Measurements from ENCODE around the gene PLGRKT.
"Not testable (repeated sequence)": the region's sequence is repeated elsewhere in the genome, so short reads cannot be mapped to it uniquely, and the experiment has no call there.

Gene PLGRKT

GRCh38 chr9:5375790-5376477, 61.8 kb downstream of the PLGRKT start:
- DNase-seq (ENCODE audit: low read depth), result no peak

- no peak for DNase-seq (ENCODE audit: low read depth)
Observed at GRCh38 chr9:5375091-5375490, 62.6 kb downstream of the PLGRKT start.

- DNase-seq (ENCODE audit: low read depth), result no peak
Observed at GRCh38 chr9:5364294-5365024, 73.3 kb downstream of the PLGRKT start.

GRCh38 chr9:5361326-5362010, 76.3 kb downstream of the PLGRKT start:
- no peak for DNase-seq (ENCODE audit: low read depth)

- DNase-seq (ENCODE audit: low read depth), result no peak
Observed at GRCh38 chr9:5360341-5360740, 77.4 kb downstream of the PLGRKT start.

- DNase-seq (ENCODE audit: low read depth), result no peak
Observed at GRCh38 chr9:5357431-5358105, 80.2 kb downstream of the PLGRKT start.

- no peak for DNase-seq (ENCODE audit: low read depth)
Observed at GRCh38 chr9:5355817-5356216, 81.9 kb downstream of the PLGRKT start.

- DNase-seq (ENCODE audit: low read depth), result no peak
Observed at GRCh38 chr9:5355226-5355625, 82.5 kb downstream of the PLGRKT start.

- no peak for DNase-seq (ENCODE audit: low read depth)
Observed at GRCh38 chr9:5354184-5354583, 83.5 kb downstream of the PLGRKT start.

- no peak for DNase-seq (ENCODE audit: low read depth)
Observed at GRCh38 chr9:5352637-5353248, 85.0 kb downstream of the PLGRKT start.

GRCh38 chr9:5338992-5339981, 98.4 kb downstream of the PLGRKT start, which contains the start of gene RLN1:
Gene RLN1 (minus strand): TSS chr9:5339876. CDS start chr9:5339746, 130 bp downstream.
- not testable (repeated sequence) for DNase-seq (ENCODE audit: low read depth)

GRCh38 chr9:5336688-5337087, 101.0 kb downstream of the PLGRKT start:
- DNase-seq (ENCODE audit: low read depth), result no peak

GRCh38 chr9:5331276-5331675, 106.4 kb downstream of the PLGRKT start:
- DNase-seq (ENCODE audit: low read depth), result not testable (repeated sequence)

GRCh38 chr9:5326893-5327548, 110.7 kb downstream of the PLGRKT start:
- no peak for DNase-seq (ENCODE audit: low read depth)

GRCh38 chr9:5326187-5326586, 111.5 kb downstream of the PLGRKT start:
- no peak for DNase-seq (ENCODE audit: low read depth)

GRCh38 chr9:5321601-5322000, 116.1 kb downstream of the PLGRKT start:
- not testable (repeated sequence) for DNase-seq (ENCODE audit: low read depth)

- DNase-seq (ENCODE audit: low read depth), result no peak
Observed at GRCh38 chr9:5321058-5321457, 116.7 kb downstream of the PLGRKT start.

GRCh38 chr9:5316406-5316805, 121.3 kb downstream of the PLGRKT start:
- not testable (repeated sequence) for DNase-seq (ENCODE audit: low read depth)

GRCh38 chr9:5315187-5315923, 122.4 kb downstream of the PLGRKT start:
- no peak for DNase-seq (ENCODE audit: low read depth)

All from stimulated activated CD8-positive, alpha-beta memory T cell treated with anti-CD3 and anti-CD28 coated beads, Interleukin-15, amount 100 ng/mL, for 24 hours (primary cell).